ENCODE measurements around the gene DDR2.
"Not testable (repeated sequence)": the region's sequence is repeated elsewhere in the genome, so short reads cannot be mapped to it uniquely, and the experiment has no call there.

DDR2 gene

GRCh38 chr1:162725301-162725837, 93.1 kb downstream of the DDR2 start:
- H3K4me1 Mint-ChIP-seq (ENCODE audit: low read depth) = no peaks in the 10 kb centered on the region
- no peaks in the 10 kb centered on the region for H3K9me3 Mint-ChIP-seq

DNA sequence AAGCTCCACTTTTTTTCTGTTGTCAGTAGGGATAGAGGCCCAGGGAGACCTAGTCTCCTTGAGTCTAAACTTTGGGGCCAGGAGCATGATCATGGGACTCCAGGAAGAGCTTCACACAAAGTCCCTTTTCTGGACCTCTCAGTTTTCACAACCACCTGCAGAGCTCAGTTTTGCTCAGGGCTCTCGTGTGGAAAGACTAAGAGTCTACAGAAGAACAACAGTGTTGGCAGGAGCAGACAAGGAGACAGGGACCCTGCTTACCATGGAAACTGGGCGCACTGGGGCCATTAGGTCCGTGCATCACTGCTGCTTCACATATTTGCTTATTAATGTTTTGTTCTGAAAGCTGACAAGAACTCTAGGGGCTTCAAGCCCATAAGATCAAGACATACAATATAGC, 94.3 kb downstream of the DDR2 start:
- H3K4me3 Mint-ChIP-seq = no peak overlapping the region

More at GRCh38 chr1:162725301-162725837, 93.1 kb downstream of the DDR2 start:
- Mint-ChIP-seq H3K27ac (no peak overlapping the region), H3K4me3 (no peak overlapping the region), H3K27me3 (no peaks in the 10 kb centered on the region), H3K36me3 (ENCODE audit: low read depth) (no peaks in the 10 kb centered on the region)
- DNase-seq = no peak

GRCh38 chr1:162727493-162727892, 95.2 kb downstream of the DDR2 start:
- not testable (repeated sequence) for H3K27ac Mint-ChIP-seq; H3K36me3 Mint-ChIP-seq (ENCODE audit: low read depth); H3K4me3 Mint-ChIP-seq; H3K27me3 Mint-ChIP-seq; DNase-seq; H3K4me1 Mint-ChIP-seq (ENCODE audit: low read depth); H3K9me3 Mint-ChIP-seq

More for the DNA sequence above, 94.3 kb downstream of the DDR2 start:
- Mint-ChIP-seq H3K27me3 (no peaks in the 10 kb centered on the region), H3K9me3 (no peaks in the 10 kb centered on the region), H3K27ac (no peak overlapping the region), H3K4me1 (ENCODE audit: low read depth) (no peaks in the 10 kb centered on the region), H3K36me3 (ENCODE audit: low read depth) (no peaks in the 10 kb centered on the region)
- no peak for DNase-seq

GRCh38 chr1:162728573-162728972, 96.3 kb downstream of the DDR2 start:
- H3K27ac Mint-ChIP-seq = no peak overlapping the region
- H3K4me1 Mint-ChIP-seq (ENCODE audit: low read depth) = no peaks in the 10 kb centered on the region

DNA sequence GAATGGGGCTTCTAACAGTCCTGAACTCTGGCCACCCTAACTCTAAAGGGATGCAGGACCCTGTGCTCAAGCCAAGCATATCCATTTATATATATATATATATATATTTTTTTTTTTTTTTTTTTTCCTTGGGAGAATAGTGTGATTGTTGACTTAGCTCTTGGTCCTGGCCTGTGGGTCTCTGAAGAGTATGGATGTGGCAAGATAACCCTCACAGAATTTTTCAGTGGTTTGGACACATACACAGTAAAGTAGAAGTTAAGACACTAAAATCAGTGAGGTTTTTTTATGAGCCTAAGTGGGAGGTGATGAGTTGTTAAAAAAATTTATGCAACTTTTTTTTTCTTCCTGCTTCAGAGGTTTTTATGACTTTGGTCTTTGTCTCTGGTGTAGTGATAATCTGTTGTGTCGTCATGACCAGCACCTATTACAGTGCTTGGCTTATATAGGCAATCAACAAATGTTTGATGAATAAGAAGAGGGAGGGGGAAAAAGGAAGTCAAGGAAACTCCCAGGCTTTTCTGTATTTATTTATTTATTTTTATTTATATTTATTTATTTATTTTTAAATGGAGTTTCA, 97.0 kb downstream of the DDR2 start:
- not testable (repeated sequence) for H3K36me3 Mint-ChIP-seq (ENCODE audit: low read depth); H3K4me3 Mint-ChIP-seq; H3K4me1 Mint-ChIP-seq (ENCODE audit: low read depth); H3K9me3 Mint-ChIP-seq; DNase-seq; H3K27me3 Mint-ChIP-seq; H3K27ac Mint-ChIP-seq

More at GRCh38 chr1:162728573-162728972, 96.3 kb downstream of the DDR2 start:
- H3K27me3 Mint-ChIP-seq = no peaks in the 10 kb centered on the region
- no peak overlapping the region for H3K4me3 Mint-ChIP-seq
- DNase-seq = no peak
- no peaks in the 10 kb centered on the region for H3K36me3 Mint-ChIP-seq (ENCODE audit: low read depth)
- no peaks in the 10 kb centered on the region for H3K9me3 Mint-ChIP-seq

DNA sequence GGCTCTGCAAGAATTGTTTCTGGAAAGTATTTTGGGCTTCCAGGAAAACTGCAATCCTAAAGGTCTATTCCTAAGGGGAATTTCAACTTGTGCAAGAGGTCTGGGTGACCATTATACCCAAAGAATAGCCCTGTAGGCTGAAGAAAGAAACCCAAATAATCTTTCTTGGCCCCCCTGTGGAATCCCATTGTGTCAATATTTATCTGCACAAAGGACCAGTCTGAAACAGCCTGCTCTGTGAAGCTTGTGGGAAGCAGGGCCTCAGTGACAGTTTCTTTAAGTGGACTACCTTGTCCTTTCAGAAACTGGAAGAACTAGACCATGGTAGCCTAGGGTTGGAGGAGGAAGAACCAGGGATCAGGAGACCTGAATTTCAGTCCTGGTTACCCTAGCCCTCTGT, 99.8 kb downstream of the DDR2 start:
- DNase-seq = no peak
- Mint-ChIP-seq H3K36me3 (ENCODE audit: low read depth) (no peaks in the 10 kb centered on the region), H3K27ac (no peak overlapping the region), H3K4me1 (ENCODE audit: low read depth) (no peaks in the 10 kb centered on the region), H3K4me3 (no peak overlapping the region), H3K9me3 (no peaks in the 10 kb centered on the region), H3K27me3 (peaks cover 4% of the 10 kb centered on the region)

DNA sequence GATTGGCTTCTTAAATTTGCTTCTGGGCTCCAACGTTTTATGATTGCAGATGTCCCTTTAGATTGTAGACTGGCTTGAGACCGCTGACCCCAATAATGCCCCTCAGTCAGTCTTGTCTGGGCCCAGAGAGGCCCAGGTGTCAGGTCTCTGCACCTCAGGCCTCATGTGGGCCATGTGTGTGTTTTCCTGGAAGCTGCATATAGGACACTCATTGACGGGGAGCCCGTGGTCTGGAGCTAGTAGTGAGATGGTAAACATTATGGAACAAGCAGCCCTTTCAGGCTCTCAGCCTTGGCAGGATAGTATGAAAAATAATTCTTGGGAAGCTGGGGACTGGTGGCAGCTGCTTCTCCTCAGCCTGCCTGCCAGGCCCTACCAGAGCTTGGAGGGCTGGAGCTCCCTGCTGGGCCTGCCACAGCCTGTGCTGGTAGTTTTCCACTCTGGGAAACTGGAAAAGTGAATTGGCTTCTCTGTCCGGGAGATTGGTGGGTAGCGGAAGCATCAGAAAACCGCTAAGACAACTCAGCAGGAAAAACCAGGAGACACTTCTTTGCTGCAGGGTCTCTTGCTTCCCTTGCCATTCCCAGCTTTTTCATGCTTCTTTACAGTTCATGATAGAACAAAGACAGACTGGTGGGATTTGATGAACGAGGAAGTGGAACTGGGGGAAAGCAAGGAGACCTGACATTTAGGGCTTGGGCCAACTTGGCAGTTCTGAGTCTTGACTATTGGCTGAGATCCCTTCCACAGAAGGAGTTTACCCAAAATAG, 100.5 kb downstream of the DDR2 start:
- Mint-ChIP-seq H3K27ac (no peak overlapping the region), H3K36me3 (ENCODE audit: low read depth) (no peaks in the 10 kb centered on the region), H3K4me3 (no peak overlapping the region), H3K27me3 (peaks cover 4% of the 10 kb centered on the region), H3K4me1 (ENCODE audit: low read depth) (no peaks in the 10 kb centered on the region), H3K9me3 (no peaks in the 10 kb centered on the region)
- no peak for DNase-seq

DNA sequence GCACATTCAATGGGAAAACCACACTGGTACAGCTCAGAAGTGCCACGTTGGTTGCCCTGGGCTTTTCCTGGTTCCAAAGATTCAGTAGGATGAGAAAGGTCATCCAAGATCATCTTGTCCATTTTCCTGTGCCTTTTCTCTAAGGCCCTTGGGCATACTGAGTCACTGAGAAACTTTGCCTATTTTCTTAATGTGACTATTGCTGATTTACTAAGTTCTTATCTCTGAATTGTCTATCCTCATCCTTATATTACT, 101.0 kb downstream of the DDR2 start:
- Mint-ChIP-seq H3K4me1 (ENCODE audit: low read depth) (no peaks in the 10 kb centered on the region), H3K9me3 (no peaks in the 10 kb centered on the region), H3K36me3 (ENCODE audit: low read depth) (no peaks in the 10 kb centered on the region), H3K27me3 (peaks cover 4% of the 10 kb centered on the region), H3K4me3 (no peak overlapping the region), H3K27ac (no peak overlapping the region)
- no peak for DNase-seq

- Mint-ChIP-seq H3K36me3 (ENCODE audit: low read depth) (no peaks in the 10 kb centered on the region), H3K9me3 (no peaks in the 10 kb centered on the region), H3K27ac (no peak overlapping the region), H3K27me3 (peaks cover 4% of the 10 kb centered on the region), H3K4me3 (no peak overlapping the region), H3K4me1 (ENCODE audit: low read depth) (no peaks in the 10 kb centered on the region)
- DNase-seq = no peak
These were observed 101.8 kb downstream of the DDR2 start for GRCh38 chr1:162734047-162734446.

GRCh38 chr1:162736184-162736583, 103.9 kb downstream of the DDR2 start:
- no peaks in the 10 kb centered on the region for H3K36me3 Mint-ChIP-seq (ENCODE audit: low read depth)
- no peak overlapping the region for H3K27ac Mint-ChIP-seq
- peaks cover 4% of the 10 kb centered on the region for H3K27me3 Mint-ChIP-seq
- H3K9me3 Mint-ChIP-seq = no peaks in the 10 kb centered on the region
- H3K4me1 Mint-ChIP-seq (ENCODE audit: low read depth) = no peaks in the 10 kb centered on the region
- DNase-seq = no peak
- no peak overlapping the region for H3K4me3 Mint-ChIP-seq

DNA sequence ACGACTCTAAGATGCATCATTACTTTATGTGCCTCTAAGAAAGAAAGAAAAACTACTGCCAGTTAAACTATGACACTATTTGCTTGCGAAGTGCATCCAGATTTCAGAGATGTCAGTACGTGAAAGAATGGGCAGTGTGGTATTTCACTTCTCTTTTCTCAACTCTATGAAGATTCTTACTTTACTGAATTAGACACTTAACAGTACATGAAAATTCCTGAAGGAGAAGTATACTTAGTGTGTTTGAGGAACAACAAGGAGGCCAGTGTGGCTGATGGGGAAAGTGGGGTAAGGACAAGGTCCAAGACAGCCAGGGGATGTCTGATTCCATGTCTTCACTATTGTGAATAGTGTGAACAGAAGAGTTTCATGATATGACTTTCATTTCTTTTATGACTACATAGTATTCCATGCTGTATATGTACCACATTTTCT, 104.4 kb downstream of the DDR2 start:
- no peak overlapping the region for H3K4me3 Mint-ChIP-seq
- no peak overlapping the region for H3K27ac Mint-ChIP-seq
- H3K36me3 Mint-ChIP-seq (ENCODE audit: low read depth) = no peaks in the 10 kb centered on the region
- no peaks in the 10 kb centered on the region for H3K4me1 Mint-ChIP-seq (ENCODE audit: low read depth)
- no peak for DNase-seq
- H3K9me3 Mint-ChIP-seq = no peaks in the 10 kb centered on the region
- peaks cover 4% of the 10 kb centered on the region for H3K27me3 Mint-ChIP-seq

DNA sequence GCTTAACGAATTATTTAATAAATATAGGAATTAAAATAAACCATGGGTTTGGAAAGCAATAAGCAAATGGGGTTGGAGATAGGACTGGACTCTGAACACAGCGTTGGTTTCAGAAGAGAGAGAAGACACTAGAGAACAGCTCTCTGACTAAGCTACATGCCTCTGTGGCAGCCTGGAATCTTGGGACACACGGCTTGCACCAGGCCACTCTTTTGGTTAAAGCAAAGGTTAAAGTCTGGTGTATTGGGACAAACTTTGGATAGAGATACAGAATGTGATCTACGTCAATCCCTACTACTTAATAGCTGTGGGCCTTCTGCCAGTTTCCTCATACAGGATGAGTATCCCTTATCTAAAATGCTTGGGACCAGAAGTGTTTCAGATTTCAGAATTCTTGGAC, 108.5 kb downstream of the DDR2 start:
- Mint-ChIP-seq H3K27ac (no peak overlapping the region), H3K36me3 (ENCODE audit: low read depth) (no peaks in the 10 kb centered on the region), H3K4me3 (no peak overlapping the region), H3K9me3 (no peaks in the 10 kb centered on the region), H3K27me3 (peaks cover 2% of the 10 kb centered on the region), H3K4me1 (ENCODE audit: low read depth) (no peaks in the 10 kb centered on the region)
- no peak for DNase-seq

GRCh38 chr1:162741574-162741973, 109.3 kb downstream of the DDR2 start:
- no peak overlapping the region for H3K27ac Mint-ChIP-seq
- no peaks in the 10 kb centered on the region for H3K36me3 Mint-ChIP-seq (ENCODE audit: low read depth)
- H3K27me3 Mint-ChIP-seq = peaks cover 9% of the 10 kb centered on the region
- no peak for DNase-seq
- H3K9me3 Mint-ChIP-seq = no peaks in the 10 kb centered on the region
- no peaks in the 10 kb centered on the region for H3K4me1 Mint-ChIP-seq (ENCODE audit: low read depth)
- H3K4me3 Mint-ChIP-seq = no peak overlapping the region

DNA sequence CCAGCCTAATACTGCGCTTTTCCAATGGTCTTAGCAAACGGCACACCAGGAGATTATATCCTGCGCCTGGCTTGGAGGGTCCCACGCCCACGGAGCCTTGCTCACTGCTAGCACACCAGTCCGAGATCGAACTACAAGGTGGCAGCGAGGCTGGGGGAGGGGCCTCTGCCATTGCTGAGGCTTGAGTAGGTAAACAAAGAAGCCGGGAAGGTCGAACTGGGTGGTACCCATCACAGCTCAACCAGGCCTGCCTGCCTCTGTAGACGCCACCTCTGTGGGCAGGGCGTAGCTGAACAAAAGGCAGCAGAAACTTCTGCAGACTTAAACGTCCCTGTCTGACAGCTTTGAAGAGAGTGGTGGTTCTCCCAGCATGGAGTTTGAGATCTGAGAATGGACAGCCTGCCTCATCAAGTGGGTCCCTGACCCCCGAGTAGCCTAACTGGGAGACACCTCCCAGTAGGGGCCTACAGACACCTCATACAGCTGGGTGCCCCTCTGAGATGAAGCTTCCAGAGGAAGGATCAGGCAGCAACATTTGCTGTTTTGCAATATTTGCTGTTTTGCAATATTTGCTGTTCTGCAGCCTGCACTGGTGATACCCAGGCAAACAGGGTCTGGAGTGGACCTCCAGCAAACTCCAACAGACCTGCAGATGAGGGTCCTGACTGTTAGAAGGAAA, 114.1 kb downstream of the DDR2 start:
- DNase-seq; H3K4me1 Mint-ChIP-seq (ENCODE audit: low read depth); H3K9me3 Mint-ChIP-seq; H3K36me3 Mint-ChIP-seq (ENCODE audit: low read depth); H3K27ac Mint-ChIP-seq; H3K4me3 Mint-ChIP-seq: not testable (repeated sequence)
- H3K27me3 Mint-ChIP-seq = peaks cover 29% of the 10 kb centered on the region

DNA sequence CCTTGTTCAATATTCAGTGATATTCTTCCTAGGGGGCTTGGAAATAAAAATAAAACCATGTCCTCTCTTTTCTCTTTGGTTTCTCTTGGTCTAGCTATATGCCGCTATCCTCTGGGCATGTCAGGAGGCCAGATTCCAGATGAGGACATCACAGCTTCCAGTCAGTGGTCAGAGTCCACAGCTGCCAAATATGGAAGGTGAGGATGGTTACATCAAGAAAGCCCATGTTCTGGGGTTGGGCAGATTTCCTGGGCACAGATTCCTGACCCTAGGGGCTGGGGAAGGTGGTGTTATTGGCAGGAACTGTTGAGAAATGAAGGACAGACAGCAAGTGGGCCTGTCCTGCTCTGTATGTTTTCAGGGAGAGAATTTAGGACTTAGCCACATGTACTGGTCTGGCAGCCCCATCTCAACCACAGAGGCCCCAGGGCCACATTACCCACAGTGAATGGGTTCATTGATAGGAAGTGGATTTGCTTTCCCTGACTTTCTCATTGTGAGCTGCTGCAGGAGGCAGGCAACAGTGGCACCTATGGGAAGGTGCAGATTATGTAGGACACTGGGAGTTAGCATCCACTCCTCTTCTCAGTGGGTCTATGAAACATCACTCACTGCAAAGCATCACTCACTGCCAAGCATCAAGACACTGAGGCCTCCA, 120.9 kb downstream of the DDR2 start:
- Mint-ChIP-seq H3K36me3 (ENCODE audit: low read depth) (no peaks in the 10 kb centered on the region), H3K9me3 (no peaks in the 10 kb centered on the region), H3K4me1 (ENCODE audit: low read depth) (no peaks in the 10 kb centered on the region), H3K27me3 (peaks cover 9% of the 10 kb centered on the region), H3K27ac (no peak overlapping the region), H3K4me3 (no peak overlapping the region)
- DNase-seq = no peak

Measured in activated T-cell treated with anti-CD3 and anti-CD28 coated beads, Interleukin-2, amount 50 U/mL, for 24 hours (primary cell).